ENCODE measurements around the gene TLCD1.

DNA sequence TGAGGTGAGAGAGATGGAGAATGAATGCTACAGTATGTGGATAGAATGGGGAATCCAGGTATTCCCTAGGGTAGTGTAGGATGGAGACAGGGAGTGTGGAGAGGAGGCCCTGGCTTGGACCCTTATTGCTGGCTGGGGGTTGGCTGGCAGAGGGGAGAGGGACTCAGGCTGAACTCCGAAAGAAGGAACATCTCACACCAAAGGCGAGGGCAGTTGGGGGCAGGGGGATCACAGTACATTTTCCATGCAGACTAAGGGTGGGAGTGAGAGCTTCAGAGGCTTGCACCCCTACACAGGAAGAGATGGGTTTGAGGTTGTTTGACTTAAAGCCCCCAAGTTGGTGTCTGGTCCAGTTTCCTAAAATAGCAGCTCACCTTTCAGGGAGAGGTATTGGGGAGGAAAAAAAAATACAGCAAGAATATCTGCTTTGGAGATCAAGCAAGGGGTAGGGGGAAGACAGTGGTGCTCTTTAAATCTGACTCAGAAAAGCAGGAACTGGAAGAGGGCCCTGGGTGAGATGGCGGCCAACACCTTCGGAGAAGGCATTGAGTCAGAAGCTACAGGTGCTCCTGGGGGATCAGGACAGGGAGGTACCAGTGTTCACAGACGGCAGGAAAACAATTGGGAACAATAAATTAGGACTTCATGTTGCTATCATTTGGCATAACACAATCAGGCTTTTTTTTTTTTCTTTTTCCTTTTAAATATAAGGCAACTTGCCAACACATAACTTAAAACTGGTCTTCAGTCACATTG lies 30.2 kb upstream of the TLCD1 start:
- TF ChIP-seq, protein P1, sequence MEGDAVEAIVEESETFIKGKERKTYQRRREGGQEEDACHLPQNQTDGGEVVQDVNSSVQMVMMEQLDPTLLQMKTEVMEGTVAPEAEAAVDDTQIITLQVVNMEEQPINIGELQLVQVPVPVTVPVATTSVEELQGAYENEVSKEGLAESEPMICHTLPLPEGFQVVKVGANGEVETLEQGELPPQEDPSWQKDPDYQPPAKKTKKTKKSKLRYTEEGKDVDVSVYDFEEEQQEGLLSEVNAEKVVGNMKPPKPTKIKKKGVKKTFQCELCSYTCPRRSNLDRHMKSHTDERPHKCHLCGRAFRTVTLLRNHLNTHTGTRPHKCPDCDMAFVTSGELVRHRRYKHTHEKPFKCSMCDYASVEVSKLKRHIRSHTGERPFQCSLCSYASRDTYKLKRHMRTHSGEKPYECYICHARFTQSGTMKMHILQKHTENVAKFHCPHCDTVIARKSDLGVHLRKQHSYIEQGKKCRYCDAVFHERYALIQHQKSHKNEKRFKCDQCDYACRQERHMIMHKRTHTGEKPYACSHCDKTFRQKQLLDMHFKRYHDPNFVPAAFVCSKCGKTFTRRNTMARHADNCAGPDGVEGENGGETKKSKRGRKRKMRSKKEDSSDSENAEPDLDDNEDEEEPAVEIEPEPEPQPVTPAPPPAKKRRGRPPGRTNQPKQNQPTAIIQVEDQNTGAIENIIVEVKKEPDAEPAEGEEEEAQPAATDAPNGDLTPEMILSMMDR (IDR thresholded peaks at IDR 0.05; ENCODE audit: control extremely low read depth in 1 of 3, insufficient read depth in 1 of 3, low read depth in 1 of 3, low read length in 3 of 3) = no peak
- TF ChIP-seq POLR2AphosphoS5 (IDR thresholded peaks at IDR 0.05; ENCODE audit: low read depth, low read length) (peak; percentile 48; the same call in 1 of the 2 replicates), POLR2A (IDR thresholded peaks at IDR 0.05; ENCODE audit: control extremely low read depth in 1 of 2, low read depth in 2 of 2, low read length in 2 of 2) (no peak)
